HEK293T (cell line): ENCODE data around the gene PRKAG1.

ENCODE experiments used
- CTCF ChIA-PET: fragments of 350-600 bp; formaldehyde crosslinking; extraction: SDS; loops from one replicate; lab custom pipeline; 2021; ENCODE audit warnings: antibody characterized with exemption, inconsistent platforms; lab: Yijun Ruan, JAX
- POLR2A ChIA-PET: fragments of 350-600 bp; formaldehyde crosslinking; extraction: SDS; loops from one replicate; lab custom pipeline; 2020; ENCODE audit warnings: antibody characterized with exemption, inconsistent platforms; lab: Yijun Ruan, JAX
- DNase-seq: peaks from one replicate; pipeline ENCODE4 v3.0.0; 2012; ENCODE audit warnings: mixed read lengths; ENCODE audit errors: extremely low spot score
- BHLHE40 ChIP-seq: fragments of 450-650 bp; IDR thresholded peaks from 2 replicates; pipeline ENCODE4 v1.6.1; 2016; ENCODE audit warnings: mild to moderate bottlenecking, moderate library complexity, borderline replicate concordance
- ELF4 ChIP-seq: fragments of 450-650 bp; IDR thresholded peaks from 2 replicates; pipeline ENCODE4 v1.6.1; 2017; ENCODE audit warnings: antibody characterized with exemption
- FOXA1 ChIP-seq: fragments of 450-650 bp; IDR thresholded peaks from 2 replicates; pipeline ENCODE4 v1.6.1; 2016; ENCODE audit warnings: mild to moderate bottlenecking
- FOXK2 ChIP-seq: fragments of 450-650 bp; IDR thresholded peaks from 2 replicates; pipeline ENCODE4 v1.6.1; 2016; ENCODE audit warnings: mild to moderate bottlenecking
- HDGF ChIP-seq: fragments of 450-650 bp; IDR thresholded peaks from 2 replicates; pipeline ENCODE4 v1.6.1; 2017; ENCODE audit warnings: antibody characterized with exemption, borderline replicate concordance
- NFRKB ChIP-seq: fragments of 450-650 bp; IDR thresholded peaks from 2 replicates; pipeline ENCODE4 v1.6.1; 2016; ENCODE audit warnings: mild to moderate bottlenecking, moderate library complexity
- PKNOX1 ChIP-seq: fragments of 450-650 bp; IDR thresholded peaks from 2 replicates; pipeline ENCODE4 v1.6.1; 2016
- SP1 ChIP-seq: fragments of 450-650 bp; IDR thresholded peaks from 2 replicates; pipeline ENCODE4 v1.6.1; 2017
- SUZ12 ChIP-seq: fragments of 450-650 bp; IDR thresholded peaks from 2 replicates; pipeline ENCODE4 v1.6.1; 2016; ENCODE audit warnings: mild to moderate bottlenecking
- ZNF384 ChIP-seq: fragments of 450-650 bp; IDR thresholded peaks from 2 replicates; pipeline ENCODE4 v1.6.1; 2016

PRKAG1 gene

GRCh38 chr12:48952691-48953090 is 65.9 kb downstream of the PRKAG1 start:
- DNase-seq: no peak
- POLR2A ChIA-PET: no interaction called here
- TF ChIP-seq HDGF (no peak), SUZ12 (no peak), BHLHE40 (no peak), PKNOX1 (no peak), FOXK2 (no peak), SP1 (no peak), ELF4 (no peak), NFRKB (no peak), ZNF384 (no peak), FOXA1 (no peak)
- CTCF ChIA-PET: interaction anchor here (1.3 kb wide), 1 partner anchor 35 kb away, joined by 4 read pairs; no protein-coding TSS in a partner anchor
